ENCODE data around the gene ITGA5.

ITGA5 gene

DNA sequence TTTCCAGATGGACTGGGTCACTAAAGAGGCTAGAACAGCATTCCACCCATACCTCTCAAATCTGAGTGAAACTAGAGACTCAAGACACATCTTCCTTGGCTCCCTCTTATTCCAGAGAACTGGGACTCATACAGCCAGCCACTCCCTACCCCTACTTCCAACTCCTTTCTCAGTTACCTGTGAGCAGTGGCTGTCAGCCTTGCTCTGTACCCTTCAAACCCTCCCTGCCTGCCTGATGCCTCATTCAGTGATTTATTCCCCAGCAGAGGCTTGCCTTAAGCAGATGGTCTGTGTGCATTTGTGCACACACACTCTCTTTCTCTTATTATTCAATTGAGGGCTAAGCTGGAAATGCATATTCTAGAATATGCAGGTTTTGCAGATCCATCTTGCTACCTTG is 69.4 kb downstream of the ITGA5 start:
- no peak for DNase-seq

GRCh38 chr12:54349036-54349435 is 70.0 kb downstream of the ITGA5 start:
- no peak for DNase-seq

Measured in activated gamma-delta T cell (primary cell).